CD4-positive, alpha-beta T cell (primary cell): ENCODE data around the gene CACHD1. TPM values are rescaled to one million over a fixed set of nuclear protein-coding genes. Genes with fewer than 3 reads are reported as not detected.

Experiments used
- ATAC-seq: fragments of 200-7000 bp; cut with Tn5 transposase; one replicate; pipeline ENCODE4 v1.10.0; 2022; ENCODE audit warnings: mild to moderate bottlenecking; ENCODE audit not compliant: poor library complexity
- CTCF ChIA-PET: fragments of 350-600 bp; sonication (Branson Sonifier 250); formaldehyde crosslinking; loops from one replicate; lab custom pipeline; 2021; ENCODE audit warnings: antibody characterized with exemption, inconsistent platforms; lab: Charles Lee
- POLR2A ChIA-PET: fragments of 350-600 bp; sonication (Branson Sonifier 250); formaldehyde crosslinking; loops from one replicate; lab custom pipeline; 2021; ENCODE audit warnings: antibody characterized with exemption, inconsistent platforms; lab: Charles Lee
- DNase-seq, 14 experiments: peaks; one replicate each; pipeline ENCODE4 v3.0.0-alpha.2; 2013 to 2020; ENCODE audit warnings: mixed read lengths in 2 of 14
- H3K27ac ChIP-seq, 2 donors: one replicate each; pipeline versions ENCODE4 v1.5.1 to v1.7.0; 2013; ENCODE audit warnings: low read length in 2 of 2, low read depth in 1 of 2, mild to moderate bottlenecking in 1 of 2
- H3K27me3 ChIP-seq, 2 experiments: 1 replicate in 1 of 2; 2 replicates in 1 of 2; pipeline versions ENCODE4 v1.6.1 to v1.7.0; 2013; ENCODE audit warnings: low read length in 2 of 2, control low read depth in 1 of 2, mild to moderate bottlenecking in 1 of 2, moderate library complexity in 1 of 2; ENCODE audit not compliant: insufficient read depth in 2 of 2, control insufficient read depth in 1 of 2
- H3K36me3 ChIP-seq: one replicate; pipeline ENCODE4 v1.6.1; 2013; ENCODE audit warnings: low read length, control low read depth; ENCODE audit not compliant: insufficient read depth
- H3K4me1 ChIP-seq: one replicate; pipeline ENCODE4 v1.6.1; 2013; ENCODE audit warnings: low read length, control low read depth; ENCODE audit not compliant: insufficient read depth
- H3K4me3 ChIP-seq: one replicate; pipeline ENCODE4 v1.5.1; 2013; ENCODE audit warnings: mild to moderate bottlenecking, low read length, moderate library complexity
- H3K9me3 ChIP-seq, 2 experiments: 1 replicate in 1 of 2; 2 replicates in 1 of 2; pipeline versions ENCODE4 v1.6.1 to v1.7.0; 2013; ENCODE audit warnings: low read length in 2 of 2, mild to moderate bottlenecking in 2 of 2, control low read depth in 1 of 2, moderate library complexity in 1 of 2; ENCODE audit not compliant: control insufficient read depth in 1 of 2, insufficient read depth in 1 of 2
- H3K27ac Mint-ChIP-seq: one replicate; pipeline ENCODE4 v1.8.0; 2020; ENCODE audit warnings: mixed read lengths
- H3K27me3 Mint-ChIP-seq: one replicate; pipeline ENCODE4 v1.8.0; 2021; ENCODE audit warnings: mixed read lengths
- H3K36me3 Mint-ChIP-seq: one replicate; pipeline ENCODE4 v1.8.0; 2021; ENCODE audit warnings: low read depth, mixed read lengths
- H3K4me1 Mint-ChIP-seq: one replicate; pipeline ENCODE4 v1.8.0; 2021; ENCODE audit warnings: low read depth, mixed read lengths
- H3K4me3 Mint-ChIP-seq: one replicate; pipeline ENCODE4 v1.8.0; 2020; ENCODE audit warnings: mild to moderate bottlenecking, mixed read lengths
- H3K9me3 Mint-ChIP-seq: one replicate; pipeline ENCODE4 v1.8.0; 2020; ENCODE audit warnings: mixed read lengths
- CTCF ChIP-seq: fragments of 200-600 bp; IDR thresholded peaks from one replicate; pipeline ENCODE4 v1.8.0; 2022; ENCODE audit warnings: antibody characterized with exemption, mild to moderate bottlenecking
- intact Hi-C, 2 experiments: fragments of 100-400 bp; cut with DNase I in 1 of 2; cut with micrococcal nuclease in 1 of 2; formaldehyde crosslinking; loops; one replicate each; pipeline versions ENCODE4 v1.15.1 to v1.9.0; 2023 to 2025; cut with DNase I, micrococcal nuclease
- total RNA-seq, 174 experiments: library from RNA in 2 of 174; stranded (reverse) in 2 of 174; gene quantifications; one replicate each; pipeline ENCODE4 v1.2.3 and lab custom pipeline; 2021 to 2026

The CACHD1 gene
- total RNA-seq, 2 experiments from 2014 or later = 6.2 to 7.1 TPM

GRCh38 chr1:64496606-64497005 is 26.7 kb downstream of the CACHD1 start:
- H3K27ac Mint-ChIP-seq = no peak overlapping the region
- H3K36me3 Mint-ChIP-seq = no peaks in the 10 kb centered on the region
- peaks cover 3% of the 10 kb centered on the region in 2 experiments for H3K27me3 ChIP-seq
- H3K4me3 Mint-ChIP-seq = no peak overlapping the region
- ATAC-seq = no peak
- TF ChIP-seq CTCF = no peak
- H3K9me3 ChIP-seq = no peaks in the 10 kb centered on the region
- no peak overlapping the region for H3K4me3 ChIP-seq
- H3K4me1 Mint-ChIP-seq = peaks cover 16% of the 10 kb centered on the region
- ChIA-PET POLR2A (interaction anchor here (1.0 kb wide), 1 partner anchor 98 kb away, joined by 3 read pairs; no protein-coding TSS in a partner anchor), CTCF (interaction anchor here (1.1 to 1.2 kb wide), 2 partner anchors 8 to 22 kb away, joined by 3 read pairs; no protein-coding TSS in a partner anchor)
- H3K4me1 ChIP-seq = no peaks in the 10 kb centered on the region
- intact Hi-C loops = no loop called here
- DNase-seq = no peak
- no peaks in the 10 kb centered on the region for H3K9me3 Mint-ChIP-seq
- H3K36me3 ChIP-seq = no peaks in the 10 kb centered on the region
- H3K27me3 Mint-ChIP-seq = peaks cover 4% of the 10 kb centered on the region
- no peak overlapping the region for H3K27ac ChIP-seq

GRCh38 chr1:64497088-64497883 is 27.4 kb downstream of the CACHD1 start:
- no peak for ATAC-seq
- H3K27me3 Mint-ChIP-seq = peaks cover 4% of the 10 kb centered on the region
- H3K36me3 ChIP-seq = no peaks in the 10 kb centered on the region
- H3K4me3 ChIP-seq = no peak overlapping the region
- no peak for TF ChIP-seq CTCF
- no peak overlapping the region for H3K27ac Mint-ChIP-seq
- no peak overlapping the region for H3K4me3 Mint-ChIP-seq
- no peaks in the 10 kb centered on the region for H3K36me3 Mint-ChIP-seq
- H3K4me1 Mint-ChIP-seq = peaks cover 16% of the 10 kb centered on the region
- POLR2A ChIA-PET = interaction anchor here (1.0 kb wide), 1 partner anchor 97 kb away, joined by 3 read pairs; no protein-coding TSS in a partner anchor
- intact Hi-C loops = no loop called here
- H3K27ac ChIP-seq = no peak overlapping the region
- DNase-seq = no peak
- no peaks in the 10 kb centered on the region for H3K9me3 ChIP-seq
- no peaks in the 10 kb centered on the region for H3K9me3 Mint-ChIP-seq
- CTCF ChIA-PET = interaction anchor here (1.1 to 1.2 kb wide), 2 partner anchors 9 to 22 kb away, joined by 3 read pairs; no protein-coding TSS in a partner anchor
- no peaks in the 10 kb centered on the region for H3K4me1 ChIP-seq
- peaks cover 3% of the 10 kb centered on the region in 2 experiments for H3K27me3 ChIP-seq

- no peak overlapping the region for H3K27ac Mint-ChIP-seq
- H3K27me3 Mint-ChIP-seq = peaks cover 4% of the 10 kb centered on the region
- ChIA-PET CTCF (no interaction called here), POLR2A (no interaction called here)
- H3K9me3 Mint-ChIP-seq = no peaks in the 10 kb centered on the region
- H3K4me1 Mint-ChIP-seq = peaks cover 22% of the 10 kb centered on the region
- TF ChIP-seq CTCF = no peak
- H3K27ac ChIP-seq = no peak overlapping the region
- no peak overlapping the region for H3K4me3 ChIP-seq
- no peaks in the 10 kb centered on the region for H3K4me1 ChIP-seq
- DNase-seq (no peak), ATAC-seq (no peak)
- H3K36me3 ChIP-seq = no peaks in the 10 kb centered on the region
- peaks cover 3% of the 10 kb centered on the region in 2 experiments for H3K27me3 ChIP-seq
- no peak overlapping the region for H3K4me3 Mint-ChIP-seq
- no peaks in the 10 kb centered on the region for H3K36me3 Mint-ChIP-seq
- H3K9me3 ChIP-seq = no peaks in the 10 kb centered on the region
- intact Hi-C loops = loop anchor here in 1 of 2 experiments (2.0 kb wide), 1 partner anchor 14 kb away; no protein-coding TSS in a partner anchor
These were observed 28.4 kb downstream of the CACHD1 start for GRCh38 chr1:64498325-64498724.
